ENCODE data around the gene OR4X1. TPM values are rescaled to one million over a fixed set of nuclear protein-coding genes. Genes with fewer than 3 reads are reported as not detected.
"Not testable (repeated sequence)": the region's sequence is repeated elsewhere in the genome, so short reads cannot be mapped to it uniquely, and the experiment has no call there.

The OR4X1 gene
- not detected in 2 replicates for total RNA-seq

GRCh38 chr11:48263423-48263911 is at the start of gene OR4X1:
TSS of gene OR4X1 (plus strand) at chr11:48263861. CDS start at chr11:48263861, 0 bp downstream.
- Mint-ChIP-seq H3K4me1 (no peaks in the 10 kb centered on the region), H3K36me3 (ENCODE audit: low read depth) (no peaks in the 10 kb centered on the region), H3K4me3 (no peak within 1 kb of the TSS), H3K9me3 (no peaks in the 10 kb centered on the region), H3K27me3 (no peaks in the 10 kb centered on the region), H3K27ac (no peak within 1 kb of the TSS)
- POLR2A ChIA-PET = no interaction called here
- DNase-seq (no peak), ATAC-seq (ENCODE audit: low read depth) (no peak)
- TF ChIP-seq CTCF (IDR thresholded peaks at IDR 0.05) = no peak
- intact Hi-C loops (cut with micrococcal nuclease) = no loop called here
- CTCF ChIA-PET = no interaction called here

GRCh38 chr11:48216510-48216909 is 47.2 kb upstream of the OR4X1 start, which contains the start of gene OR4B1:
TSS of gene OR4B1 (plus strand) at chr11:48216810. CDS start at chr11:48216810, 0 bp downstream.
- Mint-ChIP-seq H3K4me1 (no peaks in the 10 kb centered on the region), H3K36me3 (ENCODE audit: low read depth) (no peaks in the 10 kb centered on the region), H3K9me3 (no peaks in the 10 kb centered on the region), H3K27me3 (peaks cover 11% of the 10 kb centered on the region), H3K27ac (no peak within 1 kb of the TSS), H3K4me3 (no peak within 1 kb of the TSS)
- ChIA-PET CTCF (no interaction called here), POLR2A (no interaction called here)
- no peak for DNase-seq
- intact Hi-C loops (cut with micrococcal nuclease) = no loop called here
- no peak for TF ChIP-seq CTCF (IDR thresholded peaks at IDR 0.05)
- no peak for ATAC-seq (ENCODE audit: low read depth)

- POLR2A ChIA-PET = no interaction called here
- Mint-ChIP-seq H3K4me3 (no peak overlapping the region), H3K27me3 (peaks cover 9% of the 10 kb centered on the region), H3K36me3 (ENCODE audit: low read depth) (no peaks in the 10 kb centered on the region), H3K27ac (no peak overlapping the region), H3K9me3 (peaks cover 3% of the 10 kb centered on the region), H3K4me1 (no peaks in the 10 kb centered on the region)
- intact Hi-C loops (cut with micrococcal nuclease) = no loop called here
- no peak for TF ChIP-seq CTCF (IDR thresholded peaks at IDR 0.05)
- DNase-seq (no peak), ATAC-seq (ENCODE audit: low read depth) (no peak)
- CTCF ChIA-PET = no interaction called here
Observed at GRCh38 chr11:48228761-48229160, 34.9 kb upstream of the OR4X1 start.

- H3K27ac Mint-ChIP-seq; H3K36me3 Mint-ChIP-seq (ENCODE audit: low read depth); CTCF ChIA-PET; H3K4me3 Mint-ChIP-seq; H3K9me3 Mint-ChIP-seq; intact Hi-C loops (cut with micrococcal nuclease); DNase-seq; H3K4me1 Mint-ChIP-seq; POLR2A ChIA-PET; ATAC-seq (ENCODE audit: low read depth): not testable (repeated sequence)
- H3K27me3 Mint-ChIP-seq = peaks cover 15% of the 10 kb centered on the region
Observed at GRCh38 chr11:48230057-48230456, 33.6 kb upstream of the OR4X1 start.

- intact Hi-C loops (cut with micrococcal nuclease) = no loop called here
- no peak for TF ChIP-seq CTCF (IDR thresholded peaks at IDR 0.05)
- no peak overlapping the region for H3K27ac Mint-ChIP-seq
- H3K36me3 Mint-ChIP-seq (ENCODE audit: low read depth) = no peaks in the 10 kb centered on the region
- ATAC-seq (ENCODE audit: low read depth) (no peak), DNase-seq (no peak)
- POLR2A ChIA-PET = no interaction called here
- H3K4me1 Mint-ChIP-seq = no peaks in the 10 kb centered on the region
- CTCF ChIA-PET = no interaction called here
- no peak overlapping the region for H3K4me3 Mint-ChIP-seq
- H3K27me3 Mint-ChIP-seq = peaks cover 39% of the 10 kb centered on the region
- H3K9me3 Mint-ChIP-seq = peaks cover 3% of the 10 kb centered on the region
Observed at GRCh38 chr11:48237727-48238126, 25.9 kb upstream of the OR4X1 start.

- Mint-ChIP-seq H3K4me1 (no peaks in the 10 kb centered on the region), H3K4me3 (no peak overlapping the region), H3K27me3 (peaks cover 30% of the 10 kb centered on the region), H3K9me3 (peaks cover 3% of the 10 kb centered on the region), H3K27ac (no peak overlapping the region), H3K36me3 (ENCODE audit: low read depth) (no peaks in the 10 kb centered on the region)
- POLR2A ChIA-PET = no interaction called here
- no peak for DNase-seq
- intact Hi-C loops (cut with micrococcal nuclease) = no loop called here
- TF ChIP-seq CTCF (IDR thresholded peaks at IDR 0.05) = no peak
- CTCF ChIA-PET = no interaction called here
- no peak for ATAC-seq (ENCODE audit: low read depth)
Observed at GRCh38 chr11:48242501-48242900, 21.2 kb upstream of the OR4X1 start.

Data from activated B cell treated with CpG ODN at 0.5 μM for 24 hours (primary cell).